ENCODE results near the gene NTNG1. TPM values are rescaled to one million over a fixed set of nuclear protein-coding genes. Genes with fewer than 3 reads are reported as not detected.

Gene NTNG1
- total and polyA plus RNA-seq, 8 donors = 5.7 to 28.0 (median 22.3) TPM

- no peak for ATAC-seq
- DNase-seq = peak in 2 of 4 donors; percentile 27 to 45
- intact Hi-C loops (cut with DNase I) = no loop called here
Observed at GRCh38 chr1:107198561-107198960, 57.7 kb downstream of the NTNG1 start.

GRCh38 chr1:107200631-107201030 lies 59.8 kb downstream of the NTNG1 start:
- intact Hi-C loops (cut with DNase I) = no loop called here
- H3K27me3 ChIP-seq = no peaks in the 10 kb centered on the region
- DNase-seq (no peak), ATAC-seq (no peak)
- H3K36me3 ChIP-seq = no peaks in the 10 kb centered on the region
- H3K4me1 ChIP-seq = no peaks in the 10 kb centered on the region
- TF ChIP-seq, protein P1, sequence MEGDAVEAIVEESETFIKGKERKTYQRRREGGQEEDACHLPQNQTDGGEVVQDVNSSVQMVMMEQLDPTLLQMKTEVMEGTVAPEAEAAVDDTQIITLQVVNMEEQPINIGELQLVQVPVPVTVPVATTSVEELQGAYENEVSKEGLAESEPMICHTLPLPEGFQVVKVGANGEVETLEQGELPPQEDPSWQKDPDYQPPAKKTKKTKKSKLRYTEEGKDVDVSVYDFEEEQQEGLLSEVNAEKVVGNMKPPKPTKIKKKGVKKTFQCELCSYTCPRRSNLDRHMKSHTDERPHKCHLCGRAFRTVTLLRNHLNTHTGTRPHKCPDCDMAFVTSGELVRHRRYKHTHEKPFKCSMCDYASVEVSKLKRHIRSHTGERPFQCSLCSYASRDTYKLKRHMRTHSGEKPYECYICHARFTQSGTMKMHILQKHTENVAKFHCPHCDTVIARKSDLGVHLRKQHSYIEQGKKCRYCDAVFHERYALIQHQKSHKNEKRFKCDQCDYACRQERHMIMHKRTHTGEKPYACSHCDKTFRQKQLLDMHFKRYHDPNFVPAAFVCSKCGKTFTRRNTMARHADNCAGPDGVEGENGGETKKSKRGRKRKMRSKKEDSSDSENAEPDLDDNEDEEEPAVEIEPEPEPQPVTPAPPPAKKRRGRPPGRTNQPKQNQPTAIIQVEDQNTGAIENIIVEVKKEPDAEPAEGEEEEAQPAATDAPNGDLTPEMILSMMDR (IDR thresholded peaks at IDR 0.05) = no peak
- H3K27ac ChIP-seq = no peak overlapping the region
- no peak overlapping the region for H3K4me3 ChIP-seq
- peaks cover 4 to 14% of the 10 kb centered on the region in 2 donors for H3K9me3 ChIP-seq

More at GRCh38 chr1:107198561-107198960, 57.7 kb downstream of the NTNG1 start:
- Histone ChIP-seq H3K27ac (no peak overlapping the region), H3K4me3 (no peak overlapping the region), H3K27me3 (peaks cover 0 to 4% of the 10 kb centered on the region in 2 donors), H3K36me3 (no peaks in the 10 kb centered on the region), H3K4me1 (no peaks in the 10 kb centered on the region), H3K9me3 (peaks cover 4 to 14% of the 10 kb centered on the region in 2 donors)
- TF ChIP-seq, protein P1 (IDR thresholded peaks at IDR 0.05) = no peak

DNA sequence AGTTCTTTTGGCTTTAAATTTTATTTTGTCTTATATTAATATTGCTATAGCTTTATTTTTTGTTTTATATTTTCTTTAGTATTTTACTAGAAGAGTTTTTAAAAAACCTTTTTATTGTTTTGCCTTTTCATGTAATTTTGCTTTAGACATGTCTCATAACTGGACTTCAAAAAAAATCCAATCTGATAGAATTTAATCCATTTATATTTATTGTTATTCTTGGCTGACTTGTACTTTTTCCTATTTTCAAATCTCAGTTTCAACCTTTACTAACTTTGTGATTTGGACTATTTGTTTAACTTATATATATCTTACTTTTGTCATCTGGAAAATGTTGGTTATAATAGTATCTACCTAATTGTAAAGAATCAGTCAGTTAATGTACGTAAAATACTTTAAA lies 61.2 kb downstream of the NTNG1 start:
- Histone ChIP-seq H3K4me3 (no peak overlapping the region), H3K9me3 (peaks cover 4 to 14% of the 10 kb centered on the region in 2 donors), H3K27me3 (peaks cover 0 to under 1% of the 10 kb centered on the region in 2 donors), H3K27ac (no peak overlapping the region), H3K36me3 (no peaks in the 10 kb centered on the region), H3K4me1 (no peaks in the 10 kb centered on the region)
- ATAC-seq (no peak), DNase-seq (no peak)
- TF ChIP-seq, protein P1 (IDR thresholded peaks at IDR 0.05) = no peak
- intact Hi-C loops (cut with DNase I) = no loop called here

GRCh38 chr1:107213225-107213624 lies 72.4 kb downstream of the NTNG1 start:
- DNase-seq = no peak
- Histone ChIP-seq H3K4me1 (no peaks in the 10 kb centered on the region), H3K4me3 (no peak overlapping the region), H3K27me3 (peaks cover 0 to 3% of the 10 kb centered on the region in 2 donors), H3K27ac (no peak overlapping the region), H3K9me3 (peaks cover 0 to 10% of the 10 kb centered on the region in 2 donors), H3K36me3 (no peaks in the 10 kb centered on the region)
- intact Hi-C loops (cut with DNase I) = no loop called here
- no peak for ATAC-seq
- TF ChIP-seq, protein P1 (IDR thresholded peaks at IDR 0.05) = no peak

DNA sequence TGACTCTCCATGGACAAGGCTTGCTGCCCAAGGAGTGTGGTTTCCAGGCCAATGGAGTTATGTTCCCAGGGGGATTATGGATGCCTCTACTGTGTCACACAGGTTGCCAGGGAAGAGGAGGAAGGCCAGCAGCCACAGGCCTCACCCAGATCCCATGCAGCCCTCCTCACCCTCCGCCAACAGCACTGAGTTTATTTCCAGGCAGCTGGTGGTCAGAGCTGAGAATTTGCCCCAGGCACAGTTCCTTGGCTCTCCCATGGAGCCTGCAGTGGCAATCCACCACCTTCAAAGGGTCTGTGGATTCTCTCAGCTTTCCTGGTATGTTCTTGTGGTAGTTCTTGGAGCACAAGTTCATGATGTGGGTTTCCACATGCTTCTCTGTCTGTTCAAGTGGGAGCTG lies 79.2 kb downstream of the NTNG1 start:
- DNase-seq (no peak), ATAC-seq (no peak)
- TF ChIP-seq, protein P1 (IDR thresholded peaks at IDR 0.05) = no peak
- no peaks in the 10 kb centered on the region for H3K36me3 ChIP-seq
- H3K9me3 ChIP-seq = peaks cover 0 to 16% of the 10 kb centered on the region in 2 donors
- intact Hi-C loops (cut with DNase I) = no loop called here
- no peaks in the 10 kb centered on the region for H3K4me1 ChIP-seq
- H3K4me3 ChIP-seq = no peak overlapping the region
- H3K27ac ChIP-seq = no peak overlapping the region
- H3K27me3 ChIP-seq = no peaks in the 10 kb centered on the region
